K562 (cell line): Measurements from ENCODE around the gene LINGO4. TPM values are rescaled to one million over a fixed set of nuclear protein-coding genes. Genes with fewer than 3 reads are reported as not detected.

ENCODE experiments used
- ATF7 ChIP-seq: fragments of 450-650 bp; IDR thresholded peaks from 2 replicates; pipeline ENCODE4 v1.7.1; 2014; ENCODE audit warnings: mild to moderate bottlenecking, moderate library complexity
- MAX ChIP-seq: sonication (generic); formaldehyde crosslinking; IDR thresholded peaks from 2 replicates; pipeline ENCODE4 v1.9.0; 2022; ENCODE audit warnings: mild to moderate bottlenecking, missing genetic modification reagents
- NKRF ChIP-seq: fragments of 450-650 bp; IDR thresholded peaks from 2 replicates; pipeline ENCODE4 v1.6.1; 2016; ENCODE audit warnings: borderline replicate concordance
- TRIM24 ChIP-seq, 2 experiments: fragments of 450-650 bp; IDR thresholded peaks; 2 replicates each; pipeline ENCODE4 v1.6.1; 2016
- ZBTB2 ChIP-seq: fragments of 450-650 bp; IDR thresholded peaks from 2 replicates; pipeline ENCODE4 v1.6.1; 2016; ENCODE audit warnings: antibody characterized with exemption
- ZNF232 ChIP-seq: sonication (generic); formaldehyde crosslinking; IDR thresholded peaks from 2 replicates; pipeline ENCODE4 v1.8.0; 2022; ENCODE audit warnings: mild to moderate bottlenecking, missing genetic modification reagents
- ZNF609 ChIP-seq: sonication (generic); formaldehyde crosslinking; IDR thresholded peaks from 2 replicates; pipeline ENCODE4 v1.8.1; 2023; ENCODE audit warnings: missing genetic modification reagents, mild to moderate bottlenecking, borderline replicate concordance
- polyA plus RNA-seq, 8 experiments: library from polyadenylated mRNA; depleted of rRNA in 4 of 8; stranded (reverse) in 5 of 8; unstranded in 3 of 8; fragments of >200 nt; fragmentation: Nextera tagmentation in 2 of 8; fragmentation: Illumina TruSeq in 1 of 8; extraction: Ambion mirVana in 2 of 8; extraction: Trizol in 1 of 8; gene quantifications; 2 replicates each; pipeline versions ENCODE4 v1.2.1 to v1.2.3, GENCODE V29; 2011 to 2014; ENCODE audit warnings: inconsistent platforms in 1 of 8, missing spikeins in 1 of 8
- total RNA-seq, 7 experiments: library from RNA; depleted of rRNA in 6 of 7; stranded (reverse); fragments of >200 nt in 6 of 7; fragmentation: Illumina TruSeq in 2 of 7; extraction: Trizol in 2 of 7; gene quantifications; 2 replicates each; pipeline versions ENCODE4 v1.2.1 to v1.2.3, GENCODE V29; 2011 to 2021; ENCODE audit warnings: low replicate concordance in 1 of 7
- TF ChIP-seq, protein P1 (sequence below): fragments of 250-450 bp; sonication (Bioruptor Pico); IDR thresholded peaks from 2 replicates; pipeline ENCODE4 v1.9.0; 2021; ENCODE audit warnings: mild to moderate bottlenecking, inconsistent platforms
- TF ChIP-seq, protein P2 (sequence below): sonication (generic); formaldehyde crosslinking; IDR thresholded peaks from 2 replicates; pipeline ENCODE4 v1.8.0; 2022; ENCODE audit warnings: mild to moderate bottlenecking, missing genetic modification reagents, borderline replicate concordance
- TF ChIP-seq, protein P3 (sequence below): sonication (generic); formaldehyde crosslinking; IDR thresholded peaks from 2 replicates; pipeline ENCODE4 v1.8.0; 2022; ENCODE audit warnings: mild to moderate bottlenecking, missing genetic modification reagents

The LINGO4 gene
- total and polyA plus RNA-seq, 9 of the 15 experiments (the other 6 are each of a cell fraction or from before 2014, with no cell fraction given), result not detected

DNA sequence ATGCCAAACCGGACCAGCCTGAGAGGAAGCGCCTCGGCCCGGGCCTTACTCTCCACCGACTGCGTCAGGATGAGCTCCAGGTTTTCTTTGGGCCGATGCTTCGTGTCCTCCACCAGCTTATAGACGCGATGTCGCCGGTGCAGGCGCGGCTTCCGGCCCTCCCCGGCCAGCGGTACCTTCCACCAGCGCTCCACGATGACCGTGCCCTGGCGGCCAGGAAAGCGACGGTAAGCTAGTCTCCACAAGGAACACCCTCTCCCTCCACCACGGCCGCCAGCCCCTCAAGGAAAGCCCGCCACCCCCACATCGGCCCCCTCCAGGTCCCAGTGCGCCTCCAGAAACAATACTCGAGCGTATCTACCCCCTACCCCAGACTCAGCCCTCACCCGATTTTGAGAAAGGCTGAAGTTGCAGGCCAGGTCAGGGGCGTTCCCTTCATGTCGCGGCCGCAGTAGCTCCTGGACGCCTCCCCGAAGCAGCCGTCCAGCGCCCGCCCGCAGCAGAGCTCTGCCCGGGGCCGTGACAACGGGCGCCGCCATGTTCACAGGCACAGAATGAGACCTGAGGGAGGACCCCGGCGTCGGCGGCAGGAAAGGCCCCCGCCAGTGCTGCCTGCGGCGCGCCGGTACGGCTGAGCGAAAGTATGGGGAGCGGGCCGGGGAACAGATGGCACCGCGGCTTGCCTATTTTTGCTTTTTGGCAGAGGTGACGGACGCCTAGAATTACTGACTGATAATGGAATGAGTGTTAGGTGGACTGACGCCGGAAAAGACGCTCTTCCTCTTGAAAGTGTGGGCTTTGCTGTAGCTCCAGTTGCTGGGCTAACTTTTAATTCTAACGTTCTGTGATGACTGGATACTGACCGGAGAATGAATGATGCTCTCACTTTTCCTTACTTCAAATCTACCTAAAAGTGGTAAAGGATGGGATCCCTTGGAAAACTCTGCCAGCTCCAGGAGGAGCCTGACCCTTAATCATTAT lies 42.0 kb downstream of the LINGO4 start, which contains the start of gene MRPL9 (continued):
- TF ChIP-seq ZNF609 (CRISPR knock-in tag) (no peak), ZBTB2 (0 out of 2 replicates have a peak, but pooled peaks have one; percentile 43), MAX (CRISPR knock-in tag) (peak; percentile 45; the same call in 1 of the 2 replicates), TRIM24 (IDR thresholded peaks at IDR 0.05) (0 out of 4 replicates have a peak, but pooled peaks of 1 of the 2 experiments have one; percentile 12), ZNF232 (CRISPR knock-in tag) (peak; percentile 54; the same call in 1 of the 2 replicates), ATF7 (peak; percentile 68), NKRF (peak; percentile 87)
- TF ChIP-seq, protein P1, sequence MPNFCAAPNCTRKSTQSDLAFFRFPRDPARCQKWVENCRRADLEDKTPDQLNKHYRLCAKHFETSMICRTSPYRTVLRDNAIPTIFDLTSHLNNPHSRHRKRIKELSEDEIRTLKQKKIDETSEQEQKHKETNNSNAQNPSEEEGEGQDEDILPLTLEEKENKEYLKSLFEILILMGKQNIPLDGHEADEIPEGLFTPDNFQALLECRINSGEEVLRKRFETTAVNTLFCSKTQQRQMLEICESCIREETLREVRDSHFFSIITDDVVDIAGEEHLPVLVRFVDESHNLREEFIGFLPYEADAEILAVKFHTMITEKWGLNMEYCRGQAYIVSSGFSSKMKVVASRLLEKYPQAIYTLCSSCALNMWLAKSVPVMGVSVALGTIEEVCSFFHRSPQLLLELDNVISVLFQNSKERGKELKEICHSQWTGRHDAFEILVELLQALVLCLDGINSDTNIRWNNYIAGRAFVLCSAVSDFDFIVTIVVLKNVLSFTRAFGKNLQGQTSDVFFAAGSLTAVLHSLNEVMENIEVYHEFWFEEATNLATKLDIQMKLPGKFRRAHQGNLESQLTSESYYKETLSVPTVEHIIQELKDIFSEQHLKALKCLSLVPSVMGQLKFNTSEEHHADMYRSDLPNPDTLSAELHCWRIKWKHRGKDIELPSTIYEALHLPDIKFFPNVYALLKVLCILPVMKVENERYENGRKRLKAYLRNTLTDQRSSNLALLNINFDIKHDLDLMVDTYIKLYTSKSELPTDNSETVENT (CRISPR knock-in tag), result 0 out of 2 replicates have a peak, but pooled peaks have one; percentile 15
- TF ChIP-seq, protein P2, sequence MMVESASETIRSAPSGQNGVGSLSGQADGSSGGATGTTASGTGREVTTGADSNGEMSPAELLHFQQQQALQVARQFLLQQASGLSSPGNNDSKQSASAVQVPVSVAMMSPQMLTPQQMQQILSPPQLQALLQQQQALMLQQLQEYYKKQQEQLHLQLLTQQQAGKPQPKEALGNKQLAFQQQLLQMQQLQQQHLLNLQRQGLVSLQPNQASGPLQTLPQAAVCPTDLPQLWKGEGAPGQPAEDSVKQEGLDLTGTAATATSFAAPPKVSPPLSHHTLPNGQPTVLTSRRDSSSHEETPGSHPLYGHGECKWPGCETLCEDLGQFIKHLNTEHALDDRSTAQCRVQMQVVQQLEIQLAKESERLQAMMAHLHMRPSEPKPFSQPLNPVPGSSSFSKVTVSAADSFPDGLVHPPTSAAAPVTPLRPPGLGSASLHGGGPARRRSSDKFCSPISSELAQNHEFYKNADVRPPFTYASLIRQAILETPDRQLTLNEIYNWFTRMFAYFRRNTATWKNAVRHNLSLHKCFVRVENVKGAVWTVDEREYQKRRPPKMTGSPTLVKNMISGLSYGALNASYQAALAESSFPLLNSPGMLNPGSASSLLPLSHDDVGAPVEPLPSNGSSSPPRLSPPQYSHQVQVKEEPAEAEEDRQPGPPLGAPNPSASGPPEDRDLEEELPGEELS (CRISPR knock-in tag), result no peak
- TF ChIP-seq, protein P3, sequence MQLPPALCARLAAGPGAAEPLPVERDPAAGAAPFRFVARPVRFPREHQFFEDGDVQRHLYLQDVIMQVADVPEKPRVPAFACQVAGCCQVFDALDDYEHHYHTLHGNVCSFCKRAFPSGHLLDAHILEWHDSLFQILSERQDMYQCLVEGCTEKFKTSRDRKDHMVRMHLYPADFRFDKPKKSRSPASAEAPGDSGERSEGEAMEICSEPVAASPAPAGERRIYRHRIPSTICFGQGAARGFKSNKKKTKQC (CRISPR knock-in tag), result peak; percentile 70; the same call in 1 of the 2 replicates
